Ascending aorta (tissue), 2 donors: ENCODE data around the gene SIRPA. TPM values are rescaled to one million over a fixed set of nuclear protein-coding genes. Genes with fewer than 3 reads are reported as not detected.

ENCODE experiments used
- DNase-seq, 2 donors: peaks; one replicate each; pipeline ENCODE4 v3.0.0-alpha.2; 2019; ENCODE audit warnings: low spot score in 2 of 2
- H3K27ac ChIP-seq, 2 donors: fragments of 200-600 bp; sonication (generic); one replicate each; pipeline ENCODE4 v1.5.1; 2016 to 2017; ENCODE audit warnings: mild to moderate bottlenecking in 1 of 2
- H3K27me3 ChIP-seq: fragments of 200-600 bp; sonication (generic); one replicate; pipeline ENCODE4 v1.5.1; 2017
- H3K36me3 ChIP-seq, 2 donors: fragments of 200-600 bp; sonication (generic); one replicate each; pipeline ENCODE4 v1.5.1; 2016
- H3K4me1 ChIP-seq, 2 donors: fragments of 200-600 bp; sonication (generic); one replicate each; pipeline ENCODE4 v1.5.1; 2016 to 2017; ENCODE audit warnings: mild to moderate bottlenecking in 1 of 2
- H3K4me3 ChIP-seq, 2 donors: fragments of 200-600 bp; sonication (generic); one replicate each; pipeline ENCODE4 v1.5.1; 2016 to 2017; ENCODE audit warnings: mild to moderate bottlenecking in 1 of 2
- H3K9me3 ChIP-seq, 2 donors: fragments of 200-600 bp; sonication (generic); one replicate each; pipeline ENCODE4 v1.5.1; 2016
- intact Hi-C: fragments of 100-400 bp; cut with DNase I; formaldehyde crosslinking; loops from one replicate; pipeline ENCODE4 v1.15.1; 2023
- total RNA-seq: library from RNA; depleted of rRNA; stranded (reverse); fragments of >200 nt; gene quantifications from one replicate; pipeline ENCODE4 v1.1.0, GENCODE V29; 2016
- TF ChIP-seq, protein P1 (sequence below), 3 experiments: fragments of 200-600 bp in 2 of 3; fragments of 450-650 bp in 1 of 3; sonication (generic) in 2 of 3; IDR thresholded peaks; one replicate each; pipeline ENCODE4 v1.5.1; 2016 to 2019; ENCODE audit warnings: antibody characterized with exemption in 3 of 3, mild to moderate bottlenecking in 1 of 3, moderate library complexity in 1 of 3

Gene SIRPA
- total RNA-seq, 1 donor from 2014 or later = 72.8 TPM

DNA sequence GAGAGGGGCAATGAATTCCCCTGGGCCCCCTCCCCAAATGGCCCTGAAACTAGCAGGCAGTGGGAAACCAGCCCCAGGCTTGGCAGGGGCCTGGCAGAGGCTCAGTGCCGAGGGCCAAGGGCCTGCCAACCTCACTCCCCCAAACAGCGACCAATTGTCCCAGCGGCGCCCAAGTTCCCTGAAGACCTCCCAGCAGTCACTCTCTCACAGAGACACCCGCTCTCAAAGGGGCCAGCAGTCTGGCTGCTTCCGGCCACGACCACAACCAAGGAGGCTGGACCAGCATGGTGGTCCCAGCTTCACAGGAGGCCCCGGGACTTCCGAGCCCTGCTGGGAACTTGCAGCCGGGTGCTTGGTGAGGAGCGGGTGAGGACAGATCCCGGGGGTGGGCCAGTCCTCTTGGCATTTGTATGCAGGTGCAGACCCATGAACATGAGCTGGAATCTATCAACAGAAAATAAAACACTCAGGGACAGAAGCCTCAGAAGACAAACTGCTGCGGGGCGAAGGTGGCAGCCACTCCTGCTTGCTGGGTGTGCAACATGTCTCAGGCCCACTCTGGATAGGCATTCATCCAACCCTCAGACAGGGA is 17.5 kb upstream of the SIRPA start:
- H3K36me3 ChIP-seq = no peaks in the 10 kb centered on the region
- peaks cover 2 to 8% of the 10 kb centered on the region in 2 donors for H3K4me1 ChIP-seq
- H3K27ac ChIP-seq = no peak overlapping the region
- intact Hi-C loops = no loop called here
- no peak for DNase-seq
- TF ChIP-seq, protein P1, sequence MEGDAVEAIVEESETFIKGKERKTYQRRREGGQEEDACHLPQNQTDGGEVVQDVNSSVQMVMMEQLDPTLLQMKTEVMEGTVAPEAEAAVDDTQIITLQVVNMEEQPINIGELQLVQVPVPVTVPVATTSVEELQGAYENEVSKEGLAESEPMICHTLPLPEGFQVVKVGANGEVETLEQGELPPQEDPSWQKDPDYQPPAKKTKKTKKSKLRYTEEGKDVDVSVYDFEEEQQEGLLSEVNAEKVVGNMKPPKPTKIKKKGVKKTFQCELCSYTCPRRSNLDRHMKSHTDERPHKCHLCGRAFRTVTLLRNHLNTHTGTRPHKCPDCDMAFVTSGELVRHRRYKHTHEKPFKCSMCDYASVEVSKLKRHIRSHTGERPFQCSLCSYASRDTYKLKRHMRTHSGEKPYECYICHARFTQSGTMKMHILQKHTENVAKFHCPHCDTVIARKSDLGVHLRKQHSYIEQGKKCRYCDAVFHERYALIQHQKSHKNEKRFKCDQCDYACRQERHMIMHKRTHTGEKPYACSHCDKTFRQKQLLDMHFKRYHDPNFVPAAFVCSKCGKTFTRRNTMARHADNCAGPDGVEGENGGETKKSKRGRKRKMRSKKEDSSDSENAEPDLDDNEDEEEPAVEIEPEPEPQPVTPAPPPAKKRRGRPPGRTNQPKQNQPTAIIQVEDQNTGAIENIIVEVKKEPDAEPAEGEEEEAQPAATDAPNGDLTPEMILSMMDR (IDR thresholded peaks at IDR 0.05) = no peak
- no peaks in the 10 kb centered on the region for H3K27me3 ChIP-seq
- H3K9me3 ChIP-seq = no peaks in the 10 kb centered on the region
- no peak overlapping the region for H3K4me3 ChIP-seq

DNA sequence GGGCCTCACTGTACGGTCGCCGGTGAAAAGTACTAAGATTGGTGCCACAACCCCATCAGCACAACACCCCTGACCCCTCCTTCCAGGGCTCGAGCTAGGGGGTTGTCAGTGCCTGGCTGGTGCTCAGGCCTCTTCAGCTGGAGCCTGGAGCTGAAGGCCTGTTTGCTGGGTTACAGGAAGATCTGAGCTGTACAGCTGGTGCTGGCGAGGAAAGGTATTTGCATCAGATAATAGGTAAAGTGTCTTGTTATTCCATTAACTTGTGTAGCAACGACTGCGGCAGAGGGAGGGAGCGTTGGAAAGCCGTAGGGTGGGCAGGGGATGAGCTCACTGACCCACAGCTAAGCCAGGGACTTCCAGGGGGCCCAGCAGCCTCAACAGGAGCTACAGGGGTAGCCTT is 15.8 kb upstream of the SIRPA start:
- TF ChIP-seq, protein P1 (IDR thresholded peaks at IDR 0.05) = no peak
- intact Hi-C loops = no loop called here
- Histone ChIP-seq H3K27me3 (no peaks in the 10 kb centered on the region), H3K9me3 (no peaks in the 10 kb centered on the region), H3K36me3 (no peaks in the 10 kb centered on the region), H3K27ac (no peak overlapping the region), H3K4me1 (peaks cover 2 to 11% of the 10 kb centered on the region in 2 donors), H3K4me3 (no peak overlapping the region)
- DNase-seq = no peak

DNA sequence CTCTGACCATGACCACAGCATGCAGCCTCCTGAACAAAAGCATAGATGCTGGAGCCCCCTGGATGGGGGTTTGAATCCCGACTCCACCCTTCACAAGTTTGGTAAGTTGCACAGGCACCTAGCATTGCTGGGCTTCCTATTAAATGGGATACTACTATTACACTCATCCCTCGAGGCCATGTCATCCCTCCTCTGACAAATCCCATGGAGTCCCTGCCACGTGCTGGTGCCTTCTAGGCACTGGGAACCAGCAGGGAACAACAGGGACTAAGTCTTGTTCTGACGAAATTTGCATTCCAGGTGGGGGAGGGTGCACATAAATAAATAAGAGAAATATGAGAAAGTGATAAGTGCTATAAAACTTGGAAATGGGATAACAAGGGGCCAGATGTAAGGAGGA is 15.3 kb upstream of the SIRPA start:
- intact Hi-C loops = no loop called here
- peaks cover 2 to 11% of the 10 kb centered on the region in 2 donors for H3K4me1 ChIP-seq
- H3K36me3 ChIP-seq = no peaks in the 10 kb centered on the region
- DNase-seq = no peak
- H3K27ac ChIP-seq = no peak overlapping the region
- H3K4me3 ChIP-seq = no peak overlapping the region
- TF ChIP-seq, protein P1 (IDR thresholded peaks at IDR 0.05) = no peak
- H3K9me3 ChIP-seq = no peaks in the 10 kb centered on the region
- H3K27me3 ChIP-seq = no peaks in the 10 kb centered on the region

DNA sequence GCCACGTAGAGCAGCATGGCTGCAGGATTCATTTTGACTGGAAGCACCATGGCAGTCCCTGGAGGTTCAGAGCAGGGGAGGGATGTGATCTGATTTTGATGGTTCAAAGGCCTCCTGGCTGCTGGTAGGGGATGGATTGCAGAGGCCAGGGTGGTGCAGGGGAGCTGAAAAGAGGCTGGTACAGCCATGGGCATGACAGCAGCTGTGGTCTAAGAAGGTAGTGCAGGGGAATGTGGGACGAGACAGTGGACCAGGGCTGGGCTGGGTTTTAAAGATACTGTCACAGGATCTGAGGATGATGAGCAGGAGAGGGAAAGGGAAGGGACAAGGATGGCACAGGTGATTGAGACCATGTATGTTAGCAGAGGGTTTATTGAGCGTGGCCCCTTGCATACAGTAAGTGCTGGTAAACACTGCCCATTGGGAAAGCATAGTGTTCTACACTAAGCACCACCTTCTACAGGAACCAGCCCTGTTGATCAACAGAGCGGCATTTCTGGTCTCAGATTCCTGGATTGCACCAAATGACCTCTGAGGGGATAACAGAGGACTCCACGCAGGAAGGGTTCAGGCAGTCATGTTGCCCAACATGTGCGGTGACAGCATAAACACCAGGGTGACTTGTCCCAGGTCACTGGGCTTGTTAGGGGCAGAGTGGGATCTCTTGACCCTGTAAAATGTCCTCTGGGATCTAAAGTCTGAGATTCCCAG is 14.5 kb upstream of the SIRPA start:
- DNase-seq = no peak
- H3K36me3 ChIP-seq = no peaks in the 10 kb centered on the region
- H3K4me3 ChIP-seq = no peak overlapping the region
- no peaks in the 10 kb centered on the region for H3K27me3 ChIP-seq
- no peak overlapping the region for H3K27ac ChIP-seq
- TF ChIP-seq, protein P1 (IDR thresholded peaks at IDR 0.05) = no peak
- intact Hi-C loops = no loop called here
- no peaks in the 10 kb centered on the region for H3K9me3 ChIP-seq
- peaks cover 2 to 11% of the 10 kb centered on the region in 2 donors for H3K4me1 ChIP-seq

DNA sequence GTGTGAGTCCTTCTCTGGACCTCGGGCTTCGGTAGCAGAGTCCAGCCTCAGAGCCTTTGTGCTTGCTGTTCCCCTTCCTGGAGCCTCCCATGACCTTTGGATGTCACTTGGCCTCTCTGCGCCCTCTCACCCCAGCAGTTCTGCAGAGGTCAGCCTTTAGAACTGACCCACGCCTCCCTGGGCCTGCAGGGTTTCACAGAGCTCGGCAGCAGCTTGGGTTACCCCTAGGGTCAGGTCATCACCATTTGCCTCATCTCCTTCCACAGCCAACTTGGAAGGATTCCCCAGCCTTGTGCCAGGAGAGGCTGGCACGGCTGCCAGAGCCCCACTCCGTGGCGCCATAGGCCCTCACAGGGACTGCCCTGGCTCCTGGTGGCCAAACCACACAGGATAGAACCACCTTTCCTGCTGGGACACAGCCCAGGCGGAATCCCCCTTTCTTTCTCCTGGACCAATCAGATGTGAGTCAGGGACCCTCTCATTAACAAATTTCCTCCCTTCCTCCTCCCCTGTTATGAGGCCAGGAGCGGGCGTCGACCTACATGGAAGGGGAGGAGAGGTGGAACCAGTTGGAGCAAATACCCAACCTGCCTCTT is 13.9 kb upstream of the SIRPA start:
- Histone ChIP-seq H3K9me3 (no peaks in the 10 kb centered on the region), H3K36me3 (no peaks in the 10 kb centered on the region), H3K4me1 (peaks cover 2 to 11% of the 10 kb centered on the region in 2 donors), H3K4me3 (no peak overlapping the region), H3K27ac (no peak overlapping the region), H3K27me3 (no peaks in the 10 kb centered on the region)
- intact Hi-C loops = no loop called here
- DNase-seq = no peak
- TF ChIP-seq, protein P1 (IDR thresholded peaks at IDR 0.05) = peak in 1 of 3 experiments; percentile 28
